Activated CD8-positive, alpha-beta T cell treated with anti-CD3 and anti-CD28 coated beads for 36 hours (primary cell): ENCODE results near the gene FRY. TPM values are rescaled to one million over a fixed set of nuclear protein-coding genes. Genes with fewer than 3 reads are reported as not detected.

Experiments
- ATAC-seq: fragments of 200-7000 bp; cut with Tn5 transposase; one replicate; pipeline ENCODE4 v1.10.0; 2021; ENCODE audit warnings: mild to moderate bottlenecking, moderate library complexity
- CTCF ChIA-PET: fragments of 350-600 bp; sonication (Branson Sonifier 250); formaldehyde crosslinking; loops from one replicate; lab custom pipeline; 2021; ENCODE audit warnings: antibody characterized with exemption; lab: Charles Lee
- POLR2A ChIA-PET: fragments of 350-600 bp; sonication (Branson Sonifier 250); formaldehyde crosslinking; loops from one replicate; lab custom pipeline; 2021; ENCODE audit warnings: antibody characterized with exemption; lab: Charles Lee
- DNase-seq: peaks from one replicate; pipeline ENCODE4 v3.0.0-alpha.2; 2020
- H3K27ac Mint-ChIP-seq: one replicate; pipeline ENCODE4 v1.8.0; 2021; ENCODE audit warnings: mild to moderate bottlenecking, mixed read lengths
- H3K27me3 Mint-ChIP-seq: one replicate; pipeline ENCODE4 v1.8.0; 2021; ENCODE audit warnings: mixed read lengths
- H3K36me3 Mint-ChIP-seq: one replicate; pipeline ENCODE4 v1.8.0; 2021; ENCODE audit warnings: low read depth, mixed read lengths
- H3K4me1 Mint-ChIP-seq: one replicate; pipeline ENCODE4 v1.8.0; 2021; ENCODE audit warnings: low read depth, mixed read lengths
- H3K4me3 Mint-ChIP-seq: one replicate; pipeline ENCODE4 v1.8.0; 2021; ENCODE audit warnings: mild to moderate bottlenecking, moderate library complexity, mixed read lengths
- H3K9me3 Mint-ChIP-seq: one replicate; pipeline ENCODE4 v1.8.0; 2021; ENCODE audit warnings: mixed read lengths
- CTCF ChIP-seq: fragments of 200-600 bp; IDR thresholded peaks from one replicate; pipeline ENCODE4 v1.8.0; 2022; ENCODE audit warnings: antibody characterized with exemption, mild to moderate bottlenecking
- intact Hi-C: fragments of 100-400 bp; cut with micrococcal nuclease; formaldehyde crosslinking; loops from one replicate; pipeline ENCODE4 v1.10.0; 2022
- total RNA-seq, 2 experiments: library from RNA; stranded (reverse); gene quantifications; one replicate each; pipeline ENCODE4 v1.2.3, GENCODE V29; 2021

FRY gene
- total RNA-seq, 2 experiments from 2014 or later: 0.58 to 0.68 TPM

- peak within 1 kb of the TSS; percentile 92 for H3K4me3 Mint-ChIP-seq
- no peaks in the 10 kb centered on the region for H3K27me3 Mint-ChIP-seq
- ATAC-seq (peak; percentile 92), DNase-seq (peak; percentile 94)
- POLR2A ChIA-PET: interaction anchor here (0.6 to 3.4 kb wide), 21 partner anchors 9 to 1503 kb away, joined by 3 to 38 read pairs (median 3); partner anchors contain the start of gene N4BP2L1
- peaks cover 24% of the 10 kb centered on the region for H3K36me3 Mint-ChIP-seq
- H3K27ac Mint-ChIP-seq: peak within 1 kb of the TSS; percentile 100
- no peaks in the 10 kb centered on the region for H3K9me3 Mint-ChIP-seq
- TF ChIP-seq CTCF: no peak
- intact Hi-C loops: loop anchor here (5.0 kb wide), 1 partner anchor 112 kb away; the partner anchor contains the start of gene N4BP2L1
- H3K4me1 Mint-ChIP-seq: peaks cover 14% of the 10 kb centered on the region
- CTCF ChIA-PET: interaction anchor here (1.0 to 1.7 kb wide), 9 partner anchors 47 to 422 kb away, joined by 3 to 7 read pairs (median 3); partner anchors contain the start of gene PDS5B
Observed at GRCh38 chr13:32315238-32316027, 283.9 kb downstream of the FRY start, which contains the start of the genes BRCA2 and ZAR1L. Gene BRCA2 (plus strand): TSS chr13:32315508. CDS start chr13:32316461, 953 bp downstream. Gene ZAR1L (minus strand): TSS chr13:32315363. CDS start chr13:32311925, 3,438 bp downstream.

- DNase-seq (no peak), ATAC-seq (peak; percentile 21)
- CTCF ChIA-PET: interaction anchor here (1.2 to 1.7 kb wide), 7 partner anchors 48 to 403 kb away, joined by 3 to 7 read pairs (median 4); partner anchors contain the start of gene PDS5B
- no peak for TF ChIP-seq CTCF
- POLR2A ChIA-PET: interaction anchor here (1.1 to 3.4 kb wide), 7 partner anchors 8 to 112 kb away, joined by 4 to 38 read pairs (median 5); partner anchors contain the start of gene N4BP2L1
- Mint-ChIP-seq H3K27me3 (no peaks in the 10 kb centered on the region), H3K36me3 (peaks cover 26% of the 10 kb centered on the region), H3K9me3 (no peaks in the 10 kb centered on the region), H3K4me1 (peaks cover 14% of the 10 kb centered on the region), H3K27ac (peak overlapping the region; percentile 100), H3K4me3 (peak overlapping the region; percentile 92)
- intact Hi-C loops: loop anchor here (5.0 kb wide), 1 partner anchor 111 kb away; the partner anchor contains the start of gene N4BP2L1
Observed at GRCh38 chr13:32316028-32316339, 284.4 kb downstream of the FRY start.

- DNase-seq (no peak), ATAC-seq (no peak)
- Mint-ChIP-seq H3K9me3 (no peaks in the 10 kb centered on the region), H3K36me3 (peaks cover 30% of the 10 kb centered on the region), H3K27ac (peak overlapping the region; percentile 100), H3K4me3 (peak overlapping the region; percentile 92), H3K4me1 (peaks cover 14% of the 10 kb centered on the region), H3K27me3 (no peaks in the 10 kb centered on the region)
- ChIA-PET CTCF (interaction anchor here (1.2 to 1.6 kb wide), 4 partner anchors 48 to 404 kb away, joined by 3 to 5 read pairs (median 4); no protein-coding TSS in a partner anchor), POLR2A (interaction anchor here (1.1 to 3.4 kb wide), 2 partner anchors 14 to 111 kb away, joined by 5 to 38 read pairs; partner anchors contain the start of gene N4BP2L1)
- intact Hi-C loops: loop anchor here (5.0 kb wide), 1 partner anchor 111 kb away; the partner anchor contains the start of gene N4BP2L1
- no peak for TF ChIP-seq CTCF
Observed at GRCh38 chr13:32316501-32316900, 284.9 kb downstream of the FRY start.

- peaks cover 34% of the 10 kb centered on the region for H3K36me3 Mint-ChIP-seq
- ChIA-PET POLR2A (interaction anchor here (0.6 to 3.4 kb wide), 3 partner anchors 10 to 110 kb away, joined by 3 to 38 read pairs (median 5); partner anchors contain the start of gene N4BP2L1), CTCF (interaction anchor here (1.3 kb wide), 1 partner anchor 10 kb away, joined by 3 read pairs; no protein-coding TSS in a partner anchor)
- peaks cover 11% of the 10 kb centered on the region for H3K4me1 Mint-ChIP-seq
- TF ChIP-seq CTCF: no peak
- H3K4me3 Mint-ChIP-seq: no peak overlapping the region
- ATAC-seq (no peak), DNase-seq (no peak)
- intact Hi-C loops: loop anchor here (5.0 kb wide), 1 partner anchor 109 kb away; the partner anchor contains the start of gene N4BP2L1
- no peaks in the 10 kb centered on the region for H3K9me3 Mint-ChIP-seq
- H3K27ac Mint-ChIP-seq: no peak overlapping the region
- H3K27me3 Mint-ChIP-seq: no peaks in the 10 kb centered on the region
Observed at GRCh38 chr13:32317716-32318465, 286.3 kb downstream of the FRY start.
